LNCAP (cell line): Measurements from ENCODE around the gene UBE3B.

Source experiments
- TF ChIP-seq, protein P1 (sequence below): fragments of 450-650 bp; IDR thresholded peaks from 2 replicates; pipeline ENCODE4 v1.5.1; 2017; ENCODE audit warnings: mild to moderate bottlenecking

UBE3B gene

GRCh38 chr12:109531411-109531810, 54.0 kb downstream of the UBE3B start:
- TF ChIP-seq, protein P1, sequence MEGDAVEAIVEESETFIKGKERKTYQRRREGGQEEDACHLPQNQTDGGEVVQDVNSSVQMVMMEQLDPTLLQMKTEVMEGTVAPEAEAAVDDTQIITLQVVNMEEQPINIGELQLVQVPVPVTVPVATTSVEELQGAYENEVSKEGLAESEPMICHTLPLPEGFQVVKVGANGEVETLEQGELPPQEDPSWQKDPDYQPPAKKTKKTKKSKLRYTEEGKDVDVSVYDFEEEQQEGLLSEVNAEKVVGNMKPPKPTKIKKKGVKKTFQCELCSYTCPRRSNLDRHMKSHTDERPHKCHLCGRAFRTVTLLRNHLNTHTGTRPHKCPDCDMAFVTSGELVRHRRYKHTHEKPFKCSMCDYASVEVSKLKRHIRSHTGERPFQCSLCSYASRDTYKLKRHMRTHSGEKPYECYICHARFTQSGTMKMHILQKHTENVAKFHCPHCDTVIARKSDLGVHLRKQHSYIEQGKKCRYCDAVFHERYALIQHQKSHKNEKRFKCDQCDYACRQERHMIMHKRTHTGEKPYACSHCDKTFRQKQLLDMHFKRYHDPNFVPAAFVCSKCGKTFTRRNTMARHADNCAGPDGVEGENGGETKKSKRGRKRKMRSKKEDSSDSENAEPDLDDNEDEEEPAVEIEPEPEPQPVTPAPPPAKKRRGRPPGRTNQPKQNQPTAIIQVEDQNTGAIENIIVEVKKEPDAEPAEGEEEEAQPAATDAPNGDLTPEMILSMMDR, result no peak

DNA sequence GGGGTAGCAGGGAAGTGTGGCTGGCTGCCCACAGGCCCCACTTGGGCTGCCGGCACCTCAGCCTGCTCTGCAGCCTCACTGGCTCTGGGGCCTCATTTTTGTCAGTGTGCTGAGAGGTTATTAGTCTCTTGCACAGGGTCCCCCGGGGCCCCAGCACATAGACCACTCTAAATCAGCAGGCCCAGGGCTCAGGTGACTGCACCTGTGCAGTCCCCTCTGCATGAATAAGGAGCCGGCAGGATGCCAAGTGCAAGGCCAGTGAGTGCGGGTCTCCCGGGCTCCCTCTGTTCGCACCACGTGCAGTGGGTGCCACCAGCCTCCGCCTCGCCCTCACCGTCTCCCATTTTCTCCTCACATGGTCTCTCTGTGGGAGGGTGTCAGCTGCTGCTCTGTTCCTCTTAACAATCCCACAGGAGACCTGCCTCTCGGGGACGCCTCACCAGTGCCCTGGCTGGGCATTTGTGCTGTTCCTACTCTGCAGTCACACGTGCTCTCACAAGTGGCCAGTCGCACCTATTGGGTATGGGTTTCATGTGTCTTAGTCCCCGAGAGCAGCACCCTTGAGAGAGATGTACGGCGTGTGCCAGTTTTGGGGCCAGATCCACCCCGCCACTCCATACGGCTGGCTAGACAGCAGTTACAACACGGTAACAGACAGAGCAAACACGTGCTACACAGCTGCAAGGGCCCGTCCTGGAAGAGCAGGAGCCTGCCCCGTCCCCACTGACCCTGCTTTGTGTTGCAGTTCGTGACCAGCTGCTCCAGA, 55.5 kb downstream of the UBE3B start:
- TF ChIP-seq, protein P1, result no peak

DNA sequence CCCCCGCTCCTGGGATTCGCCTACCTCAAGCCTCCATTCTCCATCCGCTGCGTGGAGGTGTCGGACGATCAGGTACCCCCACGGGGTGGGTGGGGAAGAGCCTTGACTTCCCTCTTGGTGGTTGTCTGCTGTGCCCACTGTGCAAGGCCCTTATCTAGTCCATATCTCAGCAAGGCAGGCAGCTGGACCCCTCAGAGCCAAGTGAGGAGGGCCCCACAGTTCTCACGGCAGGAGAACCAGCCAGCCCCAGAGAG, 56.0 kb downstream of the UBE3B start:
- TF ChIP-seq, protein P1, result no peak

DNA sequence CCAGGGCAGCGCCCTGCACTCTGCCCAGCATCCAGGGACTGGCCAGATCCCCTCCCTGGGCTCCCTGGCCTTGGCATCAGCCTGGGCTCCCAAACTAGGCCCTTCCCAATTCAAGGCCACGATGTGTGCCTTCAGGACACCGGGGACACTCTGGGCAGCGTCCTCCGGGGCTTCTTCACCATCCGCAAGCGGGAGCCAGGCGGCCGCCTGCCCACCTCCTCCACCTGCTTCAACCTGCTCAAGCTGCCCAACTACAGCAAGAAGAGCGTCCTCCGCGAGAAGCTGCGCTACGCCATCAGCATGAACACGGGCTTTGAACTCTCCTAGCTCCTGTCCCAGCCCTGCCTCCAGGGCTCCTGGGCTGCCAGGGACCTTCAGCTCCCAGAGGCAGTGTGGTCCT, 57.0 kb downstream of the UBE3B start:
- TF ChIP-seq, protein P1, result no peak

- TF ChIP-seq, protein P1, result no peak
Observed at GRCh38 chr12:109535231-109535862, 57.9 kb downstream of the UBE3B start.

GRCh38 chr12:109535863-109536250, 58.4 kb downstream of the UBE3B start:
- TF ChIP-seq, protein P1, result no peak

GRCh38 chr12:109537136-109537535, 59.7 kb downstream of the UBE3B start:
- TF ChIP-seq, protein P1, result no peak
